Measurements from ENCODE around the gene TM2D1.

Gene TM2D1

GRCh38 chr1:61640531-61641530 is 84.1 kb downstream of the TM2D1 start:
- peak overlapping the region; percentile 73 for H3K27ac ChIP-seq
- TF ChIP-seq CTCF (conservative IDR thresholded peaks at IDR 0.05): no peak
- TF ChIP-seq ZFX (IDR thresholded peaks at IDR 0.05): no peak

- H3K27ac ChIP-seq: peak overlapping the region; percentile 73; the same call in 1 of the 2 replicates
These were observed 85.2 kb downstream of the TM2D1 start for GRCh38 chr1:61639608-61640336.

GRCh38 chr1:61638911-61639605 is 85.9 kb downstream of the TM2D1 start:
- H3K27ac ChIP-seq: no peak overlapping the region
- TF ChIP-seq CTCF (conservative IDR thresholded peaks at IDR 0.05) (no peak), ZFX (IDR thresholded peaks at IDR 0.05) (no peak)

More at GRCh38 chr1:61639608-61640336, 85.2 kb downstream of the TM2D1 start:
- TF ChIP-seq ZFX (IDR thresholded peaks at IDR 0.05): no peak
- no peak for TF ChIP-seq CTCF (conservative IDR thresholded peaks at IDR 0.05)

GRCh38 chr1:61638296-61638695 is 86.6 kb downstream of the TM2D1 start:
- TF ChIP-seq CTCF (conservative IDR thresholded peaks at IDR 0.05) (no peak), ZFX (IDR thresholded peaks at IDR 0.05) (no peak)
- no peak overlapping the region for H3K27ac ChIP-seq

GRCh38 chr1:61637470-61637869 is 87.5 kb downstream of the TM2D1 start:
- TF ChIP-seq CTCF (conservative IDR thresholded peaks at IDR 0.05) (no peak), ZFX (IDR thresholded peaks at IDR 0.05) (no peak)
- H3K27ac ChIP-seq: no peak overlapping the region

GRCh38 chr1:61636814-61637213 is 88.1 kb downstream of the TM2D1 start:
- no peak for TF ChIP-seq CTCF (conservative IDR thresholded peaks at IDR 0.05)
- TF ChIP-seq ZFX (IDR thresholded peaks at IDR 0.05): no peak
- H3K27ac ChIP-seq: no peak overlapping the region
